Globus pallidus (tissue), 1 donor: Measurements from ENCODE around the gene PRAC2.

ENCODE experiments used
- DNase-seq: peaks from one replicate; pipeline ENCODE4 v3.0.0-alpha.2; 2015; ENCODE audit warnings: low spot score

The PRAC2 gene

GRCh38 chr17:48720266-48721008 is 2.5 kb upstream of the PRAC2 start:
- no peak for DNase-seq

GRCh38 chr17:48721009-48721402 is 2.0 kb upstream of the PRAC2 start:
- no peak for DNase-seq

GRCh38 chr17:48722201-48722907 is 631 bp upstream of the PRAC2 start, which contains the start of gene PRAC1:
Gene PRAC1, minus strand, starts transcription at chr17:48722518. Its CDS starts 126 bp downstream, at chr17:48722392.
- no peak for DNase-seq

- no peak for DNase-seq
Measured at GRCh38 chr17:48723423-48724250, 652 bp downstream of the PRAC2 start.

- DNase-seq, result peak; percentile 59
Measured at GRCh38 chr17:48724251-48725003, 1.4 kb downstream of the PRAC2 start.

GRCh38 chr17:48725004-48725287 is 2.0 kb downstream of the PRAC2 start:
- no peak for DNase-seq

- DNase-seq, result no peak
Measured at GRCh38 chr17:48725288-48726064, 2.5 kb downstream of the PRAC2 start.

GRCh38 chr17:48726114-48726915 is 3.3 kb downstream of the PRAC2 start:
- no peak for DNase-seq

- DNase-seq, result no peak
Measured at GRCh38 chr17:48726916-48727286, 3.9 kb downstream of the PRAC2 start.

GRCh38 chr17:48727415-48728175 is 4.6 kb downstream of the PRAC2 start:
- no peak for DNase-seq

GRCh38 chr17:48728232-48729231 is 5.5 kb downstream of the PRAC2 start, which contains the start of gene HOXB13:
Gene HOXB13, minus strand, starts transcription at chr17:48728750. Its CDS starts 157 bp downstream, at chr17:48728593.
- DNase-seq, result no peak

- DNase-seq, result no peak
Measured at GRCh38 chr17:48729335-48730239, 6.6 kb downstream of the PRAC2 start.

- DNase-seq, result no peak
Measured at GRCh38 chr17:48730240-48730550, 7.2 kb downstream of the PRAC2 start.

GRCh38 chr17:48731355-48731754 is 8.4 kb downstream of the PRAC2 start:
- no peak for DNase-seq

GRCh38 chr17:48732688-48733629 is 10.0 kb downstream of the PRAC2 start:
- no peak for DNase-seq

- DNase-seq, result no peak
Measured at GRCh38 chr17:48733632-48734328, 10.8 kb downstream of the PRAC2 start.
